ENCODE results near the gene PEPD.

GRCh38 chr19:33440682-33441081, 80.9 kb downstream of the PEPD start:
- TF ChIP-seq, protein P1, sequence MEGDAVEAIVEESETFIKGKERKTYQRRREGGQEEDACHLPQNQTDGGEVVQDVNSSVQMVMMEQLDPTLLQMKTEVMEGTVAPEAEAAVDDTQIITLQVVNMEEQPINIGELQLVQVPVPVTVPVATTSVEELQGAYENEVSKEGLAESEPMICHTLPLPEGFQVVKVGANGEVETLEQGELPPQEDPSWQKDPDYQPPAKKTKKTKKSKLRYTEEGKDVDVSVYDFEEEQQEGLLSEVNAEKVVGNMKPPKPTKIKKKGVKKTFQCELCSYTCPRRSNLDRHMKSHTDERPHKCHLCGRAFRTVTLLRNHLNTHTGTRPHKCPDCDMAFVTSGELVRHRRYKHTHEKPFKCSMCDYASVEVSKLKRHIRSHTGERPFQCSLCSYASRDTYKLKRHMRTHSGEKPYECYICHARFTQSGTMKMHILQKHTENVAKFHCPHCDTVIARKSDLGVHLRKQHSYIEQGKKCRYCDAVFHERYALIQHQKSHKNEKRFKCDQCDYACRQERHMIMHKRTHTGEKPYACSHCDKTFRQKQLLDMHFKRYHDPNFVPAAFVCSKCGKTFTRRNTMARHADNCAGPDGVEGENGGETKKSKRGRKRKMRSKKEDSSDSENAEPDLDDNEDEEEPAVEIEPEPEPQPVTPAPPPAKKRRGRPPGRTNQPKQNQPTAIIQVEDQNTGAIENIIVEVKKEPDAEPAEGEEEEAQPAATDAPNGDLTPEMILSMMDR (IDR thresholded peaks at IDR 0.05), result no peak
- TF ChIP-seq ZFX (IDR thresholded peaks at IDR 0.05; ENCODE audit: borderline replicate concordance), result no peak
